IgD-negative memory B cell (primary cell): ENCODE results near the gene KIF2A. TPM values are rescaled to one million over a fixed set of nuclear protein-coding genes. Genes with fewer than 3 reads are reported as not detected.

Experiments
- H3K27ac Mint-ChIP-seq, 3 donors: one replicate each; pipeline ENCODE4 v1.8.0; 2020 to 2022; ENCODE audit warnings: mild to moderate bottlenecking in 3 of 3, mixed read lengths in 3 of 3, moderate library complexity in 1 of 3
- H3K27me3 Mint-ChIP-seq: one replicate; pipeline ENCODE4 v1.8.0; 2021; ENCODE audit warnings: mixed read lengths
- H3K36me3 Mint-ChIP-seq: one replicate; pipeline ENCODE4 v1.8.0; 2020; ENCODE audit warnings: mild to moderate bottlenecking, mixed read lengths
- H3K4me1 Mint-ChIP-seq, 3 donors: one replicate each; pipeline ENCODE4 v1.8.0; 2020 to 2022; ENCODE audit warnings: mixed read lengths in 3 of 3, mild to moderate bottlenecking in 1 of 3
- H3K4me3 Mint-ChIP-seq, 4 donors: one replicate each; pipeline ENCODE4 v1.8.0; 2020 to 2022; ENCODE audit warnings: mild to moderate bottlenecking in 4 of 4, mixed read lengths in 4 of 4, moderate library complexity in 3 of 4
- H3K9me3 Mint-ChIP-seq, 3 donors: one replicate each; pipeline ENCODE4 v1.8.0; 2020 to 2021; ENCODE audit warnings: mixed read lengths in 3 of 3, mild to moderate bottlenecking in 1 of 3
- polyA plus RNA-seq: library from polyadenylated mRNA; unstranded; fragments of 300-500 nt; fragmentation: Illumina TruSeq; gene quantifications from one replicate; pipeline ENCODE4 v1.2.3, GENCODE V29; 2021

The KIF2A gene
- polyA plus RNA-seq, 1 donor from 2014 or later = 61.1 TPM

- no peaks in the 10 kb centered on the region for H3K9me3 Mint-ChIP-seq
- H3K4me1 Mint-ChIP-seq = peaks cover 48 to 63% (median 56%) of the 10 kb centered on the region in 3 donors
- no peaks in the 10 kb centered on the region for H3K27me3 Mint-ChIP-seq
- H3K27ac Mint-ChIP-seq = peak overlapping the region in 2 of 3 donors; percentile 92 to 96
- peaks cover 3% of the 10 kb centered on the region for H3K36me3 Mint-ChIP-seq
- H3K4me3 Mint-ChIP-seq = peak overlapping the region; percentile 97 to 99 (median 97)
Observed at GRCh38 chr5:62308439-62308838, 2.4 kb downstream of the KIF2A start.

GRCh38 chr5:62309107-62309506 lies 3.1 kb downstream of the KIF2A start:
- H3K9me3 Mint-ChIP-seq = no peaks in the 10 kb centered on the region
- H3K27me3 Mint-ChIP-seq = no peaks in the 10 kb centered on the region
- H3K27ac Mint-ChIP-seq = peak overlapping the region in 1 of 3 donors; percentile 55
- peak overlapping the region in 1 of 4 donors; percentile 97 for H3K4me3 Mint-ChIP-seq
- H3K36me3 Mint-ChIP-seq = peaks cover 3% of the 10 kb centered on the region
- peaks cover 48 to 63% (median 57%) of the 10 kb centered on the region in 3 donors for H3K4me1 Mint-ChIP-seq

GRCh38 chr5:62310426-62311143 lies 4.6 kb downstream of the KIF2A start:
- Mint-ChIP-seq H3K4me3 (peak overlapping the region in 2 of 4 donors; percentile 47 to 97), H3K36me3 (peaks cover 3% of the 10 kb centered on the region), H3K27ac (peak overlapping the region in 2 of 3 donors; percentile 5 to 55), H3K9me3 (no peaks in the 10 kb centered on the region), H3K27me3 (no peaks in the 10 kb centered on the region), H3K4me1 (peaks cover 50 to 63% (median 61%) of the 10 kb centered on the region in 3 donors)

- Mint-ChIP-seq H3K4me1 (peaks cover 55 to 67% (median 63%) of the 10 kb centered on the region in 3 donors), H3K27me3 (no peaks in the 10 kb centered on the region), H3K27ac (no peak overlapping the region), H3K4me3 (no peak overlapping the region), H3K36me3 (peaks cover 3% of the 10 kb centered on the region), H3K9me3 (no peaks in the 10 kb centered on the region)
Observed at GRCh38 chr5:62312036-62312435, 6.0 kb downstream of the KIF2A start.

- Mint-ChIP-seq H3K36me3 (peaks cover 3% of the 10 kb centered on the region), H3K4me3 (no peak overlapping the region), H3K9me3 (no peaks in the 10 kb centered on the region), H3K27ac (peak overlapping the region in 1 of 3 donors; percentile 46), H3K4me1 (peaks cover 53 to 69% (median 67%) of the 10 kb centered on the region in 3 donors), H3K27me3 (no peaks in the 10 kb centered on the region)
Observed at GRCh38 chr5:62312674-62313073, 6.7 kb downstream of the KIF2A start.

GRCh38 chr5:62314213-62314830 lies 8.3 kb downstream of the KIF2A start:
- Mint-ChIP-seq H3K4me1 (peaks cover 48 to 68% (median 67%) of the 10 kb centered on the region in 3 donors), H3K27ac (no peak overlapping the region), H3K9me3 (no peaks in the 10 kb centered on the region), H3K36me3 (peaks cover 3% of the 10 kb centered on the region), H3K27me3 (no peaks in the 10 kb centered on the region), H3K4me3 (peak overlapping the region in 1 of 4 donors; percentile 47)

- Mint-ChIP-seq H3K36me3 (no peaks in the 10 kb centered on the region), H3K4me1 (peaks cover 44 to 67% (median 65%) of the 10 kb centered on the region in 3 donors), H3K9me3 (no peaks in the 10 kb centered on the region), H3K4me3 (no peak overlapping the region), H3K27me3 (no peaks in the 10 kb centered on the region), H3K27ac (peak overlapping the region in 1 of 3 donors; percentile 27)
Observed at GRCh38 chr5:62315376-62316175, 9.6 kb downstream of the KIF2A start.

GRCh38 chr5:62316176-62316502 lies 10.1 kb downstream of the KIF2A start:
- Mint-ChIP-seq H3K27me3 (no peaks in the 10 kb centered on the region), H3K4me1 (peaks cover 44 to 63% (median 61%) of the 10 kb centered on the region in 3 donors), H3K36me3 (no peaks in the 10 kb centered on the region), H3K4me3 (peak overlapping the region in 1 of 4 donors; percentile 3), H3K9me3 (no peaks in the 10 kb centered on the region), H3K27ac (peak overlapping the region in 1 of 3 donors; percentile 54)

GRCh38 chr5:62317810-62318209 lies 11.8 kb downstream of the KIF2A start:
- Mint-ChIP-seq H3K27ac (no peak overlapping the region), H3K4me3 (peak overlapping the region in 1 of 4 donors; percentile 15), H3K36me3 (peaks cover 1% of the 10 kb centered on the region), H3K9me3 (no peaks in the 10 kb centered on the region), H3K4me1 (peaks cover 33 to 55% (median 44%) of the 10 kb centered on the region in 3 donors), H3K27me3 (no peaks in the 10 kb centered on the region)

- Mint-ChIP-seq H3K36me3 (peaks cover 1% of the 10 kb centered on the region), H3K4me1 (peaks cover 40 to 60% (median 48%) of the 10 kb centered on the region in 3 donors), H3K4me3 (no peak overlapping the region)
Observed at GRCh38 chr5:62322484-62322883, 16.5 kb downstream of the KIF2A start.

GRCh38 chr5:62326302-62326701 lies 20.3 kb downstream of the KIF2A start:
- Mint-ChIP-seq H3K27ac (peak overlapping the region in 2 of 3 donors; percentile 4 to 74), H3K27me3 (no peaks in the 10 kb centered on the region), H3K4me1 (peaks cover 31 to 54% (median 46%) of the 10 kb centered on the region in 3 donors), H3K36me3 (peaks cover 2% of the 10 kb centered on the region), H3K4me3 (peak overlapping the region in 2 of 4 donors; percentile 4), H3K9me3 (no peaks in the 10 kb centered on the region)

More at GRCh38 chr5:62322484-62322883, 16.5 kb downstream of the KIF2A start:
- Mint-ChIP-seq H3K9me3 (no peaks in the 10 kb centered on the region), H3K27me3 (no peaks in the 10 kb centered on the region), H3K27ac (no peak overlapping the region)

GRCh38 chr5:62326702-62327101 lies 20.7 kb downstream of the KIF2A start:
- no peak overlapping the region for H3K4me3 Mint-ChIP-seq
- H3K9me3 Mint-ChIP-seq = no peaks in the 10 kb centered on the region
- H3K27me3 Mint-ChIP-seq = no peaks in the 10 kb centered on the region
- H3K36me3 Mint-ChIP-seq = peaks cover 2% of the 10 kb centered on the region
- H3K27ac Mint-ChIP-seq = peak overlapping the region in 1 of 3 donors; percentile 4
- H3K4me1 Mint-ChIP-seq = peaks cover 33 to 52% (median 46%) of the 10 kb centered on the region in 3 donors

- peak overlapping the region in 1 of 3 donors; percentile 4 for H3K27ac Mint-ChIP-seq
- no peaks in the 10 kb centered on the region for H3K9me3 Mint-ChIP-seq
- H3K27me3 Mint-ChIP-seq = no peaks in the 10 kb centered on the region
- peaks cover 35 to 54% (median 46%) of the 10 kb centered on the region in 3 donors for H3K4me1 Mint-ChIP-seq
- peaks cover 2% of the 10 kb centered on the region for H3K36me3 Mint-ChIP-seq
- H3K4me3 Mint-ChIP-seq = no peak overlapping the region
Observed at GRCh38 chr5:62327138-62328053, 21.4 kb downstream of the KIF2A start.
